Pancreas (tissue), 10 donors: ENCODE data around the gene ARHGEF33. TPM values are rescaled to one million over a fixed set of nuclear protein-coding genes. Genes with fewer than 3 reads are reported as not detected.

Experiments
- ATAC-seq, 4 donors: fragments of 200-7000 bp; cut with Tn5 transposase; one replicate each; pipeline versions ENCODE4 v1.8.0 to v1.9.1; 2020; ENCODE audit warnings: mild to moderate bottlenecking in 4 of 4, moderate library complexity in 4 of 4
- DNase-seq, 6 donors: peaks; one replicate each; pipeline ENCODE4 v3.0.0-alpha.2; 2020
- FAIRE-seq: peaks from 2 replicates; lab custom pipeline; 2012; peaks lifted over from hg19 to GRCh38; lab: Jason Lieb, UNC
- H3K27ac ChIP-seq, 4 donors: fragments of 200-600 bp; sonication (generic); 1 replicate in 3 of 4; 2 replicates in 1 of 4; pipeline versions ENCODE4 v1.5.0 to v1.8.0; 2020
- H3K27me3 ChIP-seq, 4 donors: fragments of 200-600 bp; one replicate each; pipeline ENCODE4 v1.8.0; 2021
- H3K36me3 ChIP-seq, 3 donors: fragments of 200-600 bp; sonication (generic) in 1 of 3; one replicate each; pipeline versions ENCODE4 v1.5.0 to v1.8.0; 2020 to 2021
- H3K4me1 ChIP-seq, 3 donors: fragments of 200-600 bp; one replicate each; pipeline ENCODE4 v1.8.0; 2021
- H3K4me3 ChIP-seq, 4 donors: fragments of 200-600 bp; sonication (generic) in 2 of 4; one replicate each; pipeline versions ENCODE4 v1.5.0 to v1.8.0; 2020 to 2021
- H3K9me3 ChIP-seq, 4 donors: fragments of 200-600 bp; one replicate each; pipeline ENCODE4 v1.8.0; 2021
- WGBS, 2 donors: extraction: QIAGEN DNeasy Blood & Tissue Kit; methylation state at CpG; one replicate each; pipeline ENCODE4 v1.1.7; 2013; 5-methylcytosine and 5-hydroxymethylcytosine counted together
- intact Hi-C, 3 donors: fragments of 100-400 bp; cut with DNase I; formaldehyde crosslinking; loops; one replicate each; pipeline versions ENCODE4 v1.11.1 to v1.14.2; 2022
- polyA plus RNA-seq, 2 donors: library from polyadenylated mRNA; stranded (reverse); fragments of 200-250 nt; gene quantifications; one replicate each; pipeline ENCODE4 v1.2.3, GENCODE V29; 2013
- total RNA-seq, 6 donors: library from RNA; stranded (reverse); fragmentation: NEBNext Ultra II Directional in 4 of 6; extraction: Animal tissue kit (Norgen Biotek cat#: 25700) in 4 of 6; gene quantifications; one replicate each; pipeline versions ENCODE4 v1.2.1 to v1.2.4, GENCODE V29; 2021 to 2023
- TF ChIP-seq, protein P1 (sequence below), 4 donors: fragments of 200-600 bp; sonication (generic) in 3 of 4; IDR thresholded peaks; one replicate each; pipeline versions ENCODE4 v1.5.0 to v1.8.0; 2021; ENCODE audit warnings: antibody characterized with exemption in 4 of 4
- donor health status: healthy with polysubstance abuse.
- donor health status: DM: no; HTN: no; CAD: no; lungs with moderate emphysema.
- donor health status: DM: no; HTN: no; CAD: no.
- donor health status: control.
- donor health status: control.
- donor health status: Bipolar disorder and iron deficiency.
- donor health status: DM: yes; HTN: yes; CAD: no.
- donor health status: DM: no; HTN: no; CAD: no.
- donor health status: DM: no; HTN: no; CAD: no.
- donor health status: DM: yes; HTN: yes; CAD: no.

Gene ARHGEF33
- total and polyA plus RNA-seq, 8 donors = 0.13 to 1.6 (median 0.47) TPM

DNA sequence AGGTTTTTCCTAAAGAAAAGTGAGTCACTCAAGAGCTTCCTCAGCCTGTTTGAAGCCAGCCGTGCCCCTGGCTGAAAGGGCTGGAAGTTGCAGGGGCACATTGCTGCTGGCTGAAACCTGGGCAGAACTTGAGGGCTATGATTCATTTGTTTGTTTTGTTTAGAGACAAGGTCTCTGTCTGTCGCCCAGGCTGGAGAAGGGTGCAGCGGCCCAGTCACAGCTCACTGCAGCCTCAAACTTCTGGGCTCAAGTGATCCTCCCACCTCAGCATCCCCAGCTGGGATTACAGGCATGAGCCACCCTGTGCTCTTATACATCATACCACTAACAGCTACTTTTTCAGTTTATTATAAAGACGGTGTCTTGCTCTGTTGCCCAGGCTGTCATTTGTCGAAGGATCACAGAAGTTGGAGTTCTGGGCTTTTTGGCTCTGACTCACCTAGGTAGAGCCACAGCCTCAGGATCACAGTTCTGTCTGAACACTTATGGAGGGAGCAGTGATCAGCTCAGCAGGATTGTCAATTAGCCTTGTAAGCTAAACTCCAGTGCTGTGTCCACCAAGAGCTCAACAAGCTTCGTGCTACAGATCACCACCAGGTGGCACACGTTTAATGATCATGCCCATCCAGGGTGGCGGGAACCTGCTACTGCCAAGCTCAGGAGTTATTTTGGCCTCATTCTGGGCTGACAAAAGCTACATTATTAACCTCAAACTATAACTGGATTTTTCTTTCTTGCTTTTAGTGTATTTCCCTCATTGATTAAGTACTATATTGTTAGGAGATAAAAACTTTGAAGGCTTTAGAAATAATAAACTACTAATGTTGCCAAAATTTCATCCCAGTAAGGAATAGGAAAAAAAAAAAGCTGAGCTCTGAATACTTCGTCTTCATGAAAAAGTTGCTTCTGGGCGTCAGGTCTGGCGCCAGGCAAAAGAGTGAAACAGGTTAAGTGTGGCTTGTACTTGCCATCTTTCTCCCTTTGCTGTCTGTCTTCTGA, 57.9 kb downstream of the ARHGEF33 start:
- no peaks in the 10 kb centered on the region for H3K4me1 ChIP-seq
- WGBS, 2 donors = 37 to 41% methylated on average over 11 of the region's 11 CpGs
- ATAC-seq (peak; percentile 78 to 98 (median 96)), FAIRE-seq (no peak), DNase-seq (peak; percentile 52 to 73 (median 60))
- intact Hi-C loops = loop anchor here in 1 of 3 donors (5.0 kb wide), 1 partner anchor 280 kb away; no protein-coding TSS in a partner anchor
- no peaks in the 10 kb centered on the region for H3K36me3 ChIP-seq
- H3K27ac ChIP-seq = no peak overlapping the region
- TF ChIP-seq, protein P1, sequence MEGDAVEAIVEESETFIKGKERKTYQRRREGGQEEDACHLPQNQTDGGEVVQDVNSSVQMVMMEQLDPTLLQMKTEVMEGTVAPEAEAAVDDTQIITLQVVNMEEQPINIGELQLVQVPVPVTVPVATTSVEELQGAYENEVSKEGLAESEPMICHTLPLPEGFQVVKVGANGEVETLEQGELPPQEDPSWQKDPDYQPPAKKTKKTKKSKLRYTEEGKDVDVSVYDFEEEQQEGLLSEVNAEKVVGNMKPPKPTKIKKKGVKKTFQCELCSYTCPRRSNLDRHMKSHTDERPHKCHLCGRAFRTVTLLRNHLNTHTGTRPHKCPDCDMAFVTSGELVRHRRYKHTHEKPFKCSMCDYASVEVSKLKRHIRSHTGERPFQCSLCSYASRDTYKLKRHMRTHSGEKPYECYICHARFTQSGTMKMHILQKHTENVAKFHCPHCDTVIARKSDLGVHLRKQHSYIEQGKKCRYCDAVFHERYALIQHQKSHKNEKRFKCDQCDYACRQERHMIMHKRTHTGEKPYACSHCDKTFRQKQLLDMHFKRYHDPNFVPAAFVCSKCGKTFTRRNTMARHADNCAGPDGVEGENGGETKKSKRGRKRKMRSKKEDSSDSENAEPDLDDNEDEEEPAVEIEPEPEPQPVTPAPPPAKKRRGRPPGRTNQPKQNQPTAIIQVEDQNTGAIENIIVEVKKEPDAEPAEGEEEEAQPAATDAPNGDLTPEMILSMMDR (IDR thresholded peaks at IDR 0.05) = peak; percentile 48 to 69 (median 58)
- H3K4me3 ChIP-seq = no peak overlapping the region
- H3K9me3 ChIP-seq = no peaks in the 10 kb centered on the region
- H3K27me3 ChIP-seq = no peaks in the 10 kb centered on the region

DNA sequence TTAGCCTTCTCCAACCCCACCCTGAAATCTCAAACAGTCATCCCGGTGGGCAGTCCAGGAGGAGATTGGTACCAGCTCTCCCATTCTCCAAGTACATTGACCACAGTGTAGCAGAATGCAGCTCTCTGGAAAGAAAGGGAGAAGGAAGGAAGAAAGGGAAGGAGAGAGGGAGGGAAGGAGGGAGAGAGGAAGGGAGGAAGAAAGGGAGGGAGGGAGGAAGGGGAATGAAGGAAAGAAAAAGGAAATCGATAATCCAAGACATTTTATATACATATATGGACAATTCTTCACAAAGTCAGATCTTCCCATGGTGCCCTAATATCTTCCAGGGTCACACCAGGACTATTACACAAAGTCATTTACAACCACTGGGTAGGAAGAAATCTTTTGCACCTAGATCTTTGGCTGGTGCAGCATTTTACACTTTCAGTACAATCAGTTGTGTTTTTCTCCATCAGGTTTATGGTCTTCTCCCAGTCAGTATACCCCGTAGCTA, 58.8 kb downstream of the ARHGEF33 start:
- ATAC-seq (no peak), FAIRE-seq (no peak), DNase-seq (no peak)
- TF ChIP-seq, protein P1 (IDR thresholded peaks at IDR 0.05) = no peak
- H3K4me3 ChIP-seq = no peak overlapping the region
- no peak overlapping the region for H3K27ac ChIP-seq
- WGBS, 2 donors = 67 to 81% methylated on average over 3 of the region's 3 CpGs
- no peaks in the 10 kb centered on the region for H3K4me1 ChIP-seq
- no peaks in the 10 kb centered on the region for H3K9me3 ChIP-seq
- no peaks in the 10 kb centered on the region for H3K27me3 ChIP-seq
- intact Hi-C loops = loop anchor here in 1 of 3 donors (5.0 kb wide), 1 partner anchor 279 kb away; no protein-coding TSS in a partner anchor
- no peaks in the 10 kb centered on the region for H3K36me3 ChIP-seq

DNA sequence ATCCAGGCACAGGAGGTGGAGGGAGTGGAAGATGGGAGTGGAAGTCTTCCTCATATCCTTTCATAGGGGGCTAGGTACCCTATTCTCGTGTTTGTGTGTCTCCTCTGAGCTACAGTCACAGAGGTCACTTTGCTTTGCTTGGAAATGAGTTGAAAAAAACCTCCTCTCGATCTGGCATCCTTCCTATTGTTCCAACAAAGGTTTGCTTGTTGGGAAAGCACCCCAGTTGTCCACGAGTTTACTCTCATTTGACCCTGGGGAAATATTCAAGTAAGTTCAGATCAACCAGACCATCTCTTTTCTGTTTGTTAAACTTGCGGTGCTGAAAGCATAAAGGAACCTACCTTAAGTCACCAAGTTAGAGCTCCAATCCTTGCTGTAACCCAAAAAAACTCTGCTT, 59.3 kb downstream of the ARHGEF33 start:
- no peaks in the 10 kb centered on the region for H3K9me3 ChIP-seq
- no peak for ATAC-seq
- intact Hi-C loops = loop anchor here in 1 of 3 donors (5.0 kb wide), 1 partner anchor 278 kb away; no protein-coding TSS in a partner anchor
- TF ChIP-seq, protein P1 (IDR thresholded peaks at IDR 0.05) = no peak
- no peak overlapping the region for H3K4me3 ChIP-seq
- DNase-seq = no peak
- FAIRE-seq = no peak
- WGBS, 2 donors = 44 to 51% methylated on average over 4 of the region's 4 CpGs
- H3K27ac ChIP-seq = no peak overlapping the region
- no peaks in the 10 kb centered on the region for H3K4me1 ChIP-seq
- H3K27me3 ChIP-seq = no peaks in the 10 kb centered on the region
- H3K36me3 ChIP-seq = no peaks in the 10 kb centered on the region

DNA sequence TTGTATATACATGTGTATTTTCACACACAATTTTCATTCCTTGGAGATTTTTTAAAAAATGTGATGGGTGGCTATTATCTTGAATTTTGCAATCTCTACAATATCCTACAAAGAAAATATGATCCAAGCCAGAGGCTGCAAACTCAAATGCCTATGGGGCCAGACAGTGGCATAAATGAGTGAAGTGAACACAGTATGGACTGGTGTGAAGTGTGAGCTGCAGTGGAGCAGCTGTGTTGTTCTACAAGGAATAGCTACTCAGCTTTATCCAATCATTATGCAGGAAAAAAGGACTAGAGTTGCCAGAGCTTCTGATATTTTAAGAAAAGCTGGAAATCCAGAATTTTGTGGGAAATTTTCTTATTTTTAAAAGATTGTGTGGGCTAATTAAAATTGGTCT, 62.1 kb downstream of the ARHGEF33 start:
- Histone ChIP-seq H3K4me3 (no peak overlapping the region), H3K36me3 (no peaks in the 10 kb centered on the region), H3K9me3 (no peaks in the 10 kb centered on the region), H3K27ac (no peak overlapping the region), H3K27me3 (no peaks in the 10 kb centered on the region), H3K4me1 (no peaks in the 10 kb centered on the region)
- TF ChIP-seq, protein P1 (IDR thresholded peaks at IDR 0.05) = no peak
- ATAC-seq (no peak), DNase-seq (no peak), FAIRE-seq (no peak)
- intact Hi-C loops = no loop called here
